HG03280 (cell line): ENCODE data around the gene HSPB2.
A peak's percentile ranks its signal among the peaks of the same experiment; 100 is the strongest.
"Not testable (repeated sequence)": the region's sequence is repeated elsewhere in the genome, so short reads cannot be mapped to it uniquely, and the experiment has no call there.

Source experiments
- ATAC-seq: cut with Tn5 transposase; IDR thresholded peaks from one replicate; pipeline ENCODE4 v1.9.1; 2021; ENCODE audit warnings: mild to moderate bottlenecking, moderate library complexity; ENCODE audit not compliant: unreplicated experiment

Gene HSPB2

DNA sequence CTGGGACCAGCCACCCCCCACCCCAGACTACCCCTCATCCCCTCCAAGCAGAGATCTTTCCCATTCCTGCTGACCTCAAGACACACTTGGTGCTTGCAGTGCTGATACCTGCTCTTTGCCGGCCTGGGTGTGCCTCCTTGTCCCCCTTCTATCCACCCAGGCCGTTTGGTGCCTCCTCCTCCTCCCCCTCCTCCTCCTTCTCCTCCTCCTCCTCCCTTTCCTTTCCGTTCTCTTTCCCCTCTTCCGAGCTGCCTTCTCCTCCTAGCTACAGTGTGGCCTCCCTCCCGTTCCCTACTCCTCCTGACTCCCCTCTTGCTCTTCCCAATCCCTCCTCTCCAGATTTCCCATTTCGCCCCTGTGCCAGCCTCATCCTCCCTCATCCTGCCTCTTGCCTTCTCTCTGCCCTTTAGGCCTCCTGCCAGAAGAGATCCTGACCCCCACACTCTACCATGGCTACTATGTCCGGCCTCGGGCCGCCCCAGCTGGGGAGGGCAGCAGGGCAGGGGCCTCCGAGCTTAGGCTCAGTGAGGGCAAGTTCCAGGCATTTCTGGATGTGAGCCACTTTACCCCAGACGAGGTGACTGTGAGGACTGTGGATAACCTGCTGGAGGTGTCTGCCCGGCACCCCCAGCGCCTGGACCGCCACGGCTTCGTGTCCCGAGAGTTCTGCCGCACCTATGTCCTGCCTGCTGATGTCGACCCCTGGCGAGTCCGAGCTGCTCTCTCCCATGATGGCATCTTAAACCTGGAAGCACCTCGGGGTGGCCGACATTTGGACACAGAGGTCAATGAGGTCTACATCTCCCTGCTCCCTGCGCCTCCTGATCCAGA, 712 bp downstream of the HSPB2 start:
- ATAC-seq: no peak

DNA sequence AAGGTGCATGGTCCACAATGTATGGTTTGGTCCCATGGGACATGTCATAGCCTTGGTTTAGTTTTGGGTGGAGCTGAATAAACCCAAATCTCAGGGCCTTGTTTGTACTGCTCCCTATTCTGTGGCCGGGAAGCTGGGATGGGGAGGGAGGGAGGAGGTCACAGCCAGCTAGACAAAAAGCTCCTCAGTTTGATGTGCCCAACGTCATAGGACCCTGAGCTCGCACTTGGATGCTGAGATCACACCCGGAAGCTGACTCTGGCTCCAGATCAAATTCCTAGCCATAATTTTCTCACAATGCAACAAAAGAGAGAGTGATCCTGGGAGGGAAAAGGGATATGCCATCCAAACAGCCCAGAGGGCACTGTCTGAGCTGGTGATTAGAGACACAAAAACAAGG, 1.5 kb downstream of the HSPB2 start:
- ATAC-seq: no peak

DNA sequence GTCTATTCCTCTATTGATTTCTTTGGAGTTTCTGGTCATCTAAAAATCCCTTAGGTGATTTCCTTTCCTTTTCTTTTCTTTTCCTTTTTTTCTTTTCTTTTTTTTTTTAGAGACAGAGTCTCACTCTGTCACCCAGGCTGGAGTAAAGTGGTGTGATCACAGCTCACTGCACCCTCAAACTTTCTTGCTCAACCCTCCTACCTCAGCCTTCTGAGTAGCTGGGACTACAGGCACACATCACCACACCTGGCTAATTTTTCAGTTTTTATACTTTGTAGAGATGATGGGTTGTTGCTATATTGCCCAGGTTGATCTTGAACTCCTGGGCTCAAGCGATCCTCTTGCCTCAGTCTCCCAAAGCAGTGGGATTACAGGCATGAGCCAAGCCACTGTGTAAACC, 4.2 kb downstream of the HSPB2 start:
- no peak for ATAC-seq

DNA sequence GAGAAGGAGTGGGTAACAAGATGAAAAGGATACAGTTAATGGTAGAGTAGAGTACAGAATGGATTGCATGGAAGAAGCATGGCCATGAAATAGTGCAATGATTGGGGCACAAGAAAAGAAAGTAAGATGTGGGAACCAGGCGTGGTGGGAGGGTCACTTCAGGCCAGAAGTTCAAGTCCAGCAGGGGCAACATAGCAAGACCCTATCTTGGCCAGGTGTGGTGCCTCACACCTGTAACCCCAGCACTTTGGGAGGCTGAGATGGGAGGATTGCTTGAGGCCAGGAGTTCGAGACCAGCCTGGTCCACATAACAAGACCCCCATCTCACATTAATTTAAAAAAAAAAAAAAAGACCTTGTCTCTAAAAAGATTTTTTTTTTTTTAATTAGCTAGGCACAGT, 4.8 kb downstream of the HSPB2 start:
- ATAC-seq: no peak

DNA sequence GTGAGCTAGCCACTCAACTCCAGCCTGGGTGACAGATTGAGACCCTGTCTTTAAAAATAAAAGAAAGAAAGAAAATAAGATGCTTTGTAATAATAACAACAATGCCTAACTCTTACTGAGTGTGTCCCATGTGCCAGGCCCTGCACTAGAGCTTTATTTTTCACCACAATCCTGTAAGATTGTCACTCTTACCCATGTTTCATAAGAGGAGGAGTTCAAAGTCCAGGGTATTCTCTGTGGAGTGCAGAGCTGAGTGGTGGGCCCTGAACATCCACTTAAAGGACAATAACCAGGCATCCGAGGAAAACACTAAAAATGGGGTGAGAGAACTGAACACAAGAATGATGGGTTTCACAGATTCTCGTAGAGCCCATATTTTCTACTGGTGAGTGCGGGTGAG, 5.3 kb downstream of the HSPB2 start:
- no peak for ATAC-seq

DNA sequence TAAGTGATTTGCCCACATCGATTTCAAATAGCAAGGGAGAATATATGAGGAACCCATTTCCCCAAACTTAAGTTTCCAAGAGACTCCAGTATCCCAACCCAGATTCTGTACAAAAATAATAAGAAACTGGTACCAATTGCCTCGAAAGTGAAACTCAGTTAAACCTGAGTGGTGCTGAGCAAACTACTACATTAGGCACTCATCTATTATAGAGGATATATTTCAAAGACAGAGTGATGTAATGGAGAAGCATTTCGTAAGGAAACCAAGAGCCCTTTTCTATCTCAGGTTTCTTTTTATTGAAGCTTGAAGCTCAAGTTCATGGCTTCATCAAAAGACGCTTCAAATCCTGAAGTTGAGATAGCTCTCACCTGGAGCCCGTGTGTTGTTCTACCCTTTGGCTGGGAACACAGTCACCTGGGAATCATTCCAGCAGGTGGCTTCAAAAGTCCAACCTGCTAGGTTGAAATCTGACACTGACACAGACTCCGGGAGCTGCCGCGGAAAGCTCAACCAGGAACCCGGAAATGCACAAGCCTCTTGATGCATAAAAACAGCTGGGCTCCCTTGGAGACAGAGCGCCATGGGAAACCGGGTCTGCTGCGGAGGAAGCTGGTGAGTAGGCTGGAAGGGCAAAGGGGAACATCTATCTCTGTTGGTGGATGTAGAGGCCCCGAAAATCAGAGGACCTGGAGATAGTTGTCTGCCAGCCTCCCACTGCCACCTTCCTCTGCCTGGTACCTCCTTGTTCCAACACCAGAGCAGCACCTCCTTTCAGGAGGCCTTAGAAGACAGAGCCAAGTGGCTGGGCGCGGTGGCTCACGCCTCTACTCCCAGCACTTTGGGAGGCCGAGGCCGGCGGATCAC, 6.1 kb downstream of the HSPB2 start, which contains the start of gene C11orf52:
Gene C11orf52 (plus strand): TSS at position 524 of the 867 bp plus-strand sequence. CDS start 60 bp downstream, at position 584.
- no peak for ATAC-seq

DNA sequence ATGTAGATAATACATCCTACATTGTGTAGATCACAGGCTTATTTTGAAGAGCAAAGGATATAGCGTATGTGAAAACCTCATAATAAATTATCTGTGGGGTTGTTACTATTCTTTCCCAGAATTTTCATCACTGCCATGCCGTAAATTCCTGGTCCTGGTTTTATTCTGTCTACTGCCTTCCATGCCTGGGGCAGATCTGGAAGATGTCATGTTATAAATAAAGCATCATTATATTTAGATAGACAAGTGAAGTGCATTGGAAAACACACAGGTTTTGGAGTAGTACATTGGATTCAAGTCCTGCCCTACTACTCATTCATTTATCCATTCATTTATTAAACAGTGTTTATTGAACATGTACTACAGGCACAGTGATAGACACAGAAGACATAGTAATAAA, 8.4 kb downstream of the HSPB2 start:
- no peak for ATAC-seq

DNA sequence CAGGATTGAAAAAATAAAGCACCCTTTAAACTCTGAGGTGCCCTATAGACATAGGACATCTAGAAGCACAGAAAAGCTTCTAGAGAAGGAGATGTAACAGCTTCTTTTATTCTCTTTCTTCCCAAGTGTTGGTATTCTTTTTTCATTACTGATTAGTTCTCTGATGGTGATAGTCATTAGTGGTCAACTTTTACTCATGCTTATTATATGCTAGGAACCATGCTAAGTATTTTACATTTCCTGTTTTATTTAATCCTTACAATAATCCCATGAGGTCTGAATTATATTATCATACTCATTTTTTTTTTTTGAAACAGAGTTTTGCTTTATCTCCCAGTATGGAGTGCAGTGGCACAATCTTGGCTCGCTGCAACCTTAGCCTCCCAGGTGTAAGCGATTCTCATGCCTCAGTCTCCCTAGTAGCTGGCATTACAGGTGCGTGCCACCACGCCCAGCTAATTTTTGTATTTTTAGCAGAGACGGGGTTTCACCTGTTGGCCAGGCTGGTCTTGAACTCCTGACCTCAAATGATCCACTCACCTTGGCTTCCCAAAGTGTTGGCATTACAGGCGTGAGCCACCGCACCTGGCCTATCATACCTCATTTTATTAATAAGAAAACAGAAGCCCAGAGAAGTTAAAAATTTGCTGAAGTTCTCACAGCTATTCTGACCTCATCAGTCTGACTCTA, 9.2 kb downstream of the HSPB2 start:
- ATAC-seq: no peak

DNA sequence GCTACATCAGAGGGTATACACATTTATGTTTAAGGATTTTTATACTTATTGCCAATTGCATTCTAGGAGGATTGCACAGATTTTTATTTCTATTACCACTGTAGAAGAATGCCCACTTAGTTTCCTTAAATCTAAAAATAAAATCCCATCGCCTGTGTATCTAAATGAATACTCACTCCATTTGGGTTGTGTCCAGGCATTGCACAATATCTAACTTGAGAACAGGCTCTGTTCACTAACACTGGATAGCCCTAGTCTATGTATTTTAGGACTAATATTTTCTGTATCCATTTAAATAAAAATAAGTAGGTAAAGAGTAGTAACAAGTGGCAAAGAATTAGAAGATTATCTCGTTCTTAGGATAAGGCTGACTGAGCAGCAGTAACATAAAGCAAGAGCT, 10.3 kb downstream of the HSPB2 start:
- no peak for ATAC-seq

DNA sequence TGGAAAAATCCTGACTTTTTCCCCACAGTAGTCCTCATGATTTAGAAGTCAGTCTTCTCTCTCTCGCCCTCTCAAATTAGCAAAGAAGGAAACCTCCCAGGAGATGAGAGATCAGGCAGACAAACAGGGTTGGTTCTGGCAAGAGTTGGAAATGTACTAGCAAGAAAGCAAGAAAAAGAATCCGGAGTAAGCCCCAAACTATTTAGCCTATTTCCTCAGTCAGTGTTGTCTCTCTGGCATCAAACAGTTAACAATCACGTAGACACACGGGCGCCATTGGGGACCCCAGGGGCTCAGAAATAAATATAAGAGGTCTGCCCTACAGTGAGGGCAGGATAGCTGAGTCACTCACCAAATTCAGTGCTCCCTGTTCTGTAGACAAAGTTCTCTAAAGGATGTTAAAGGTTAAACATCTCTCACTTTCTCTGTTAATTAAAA, 10.8 kb downstream of the HSPB2 start:
- no peak for ATAC-seq

DNA sequence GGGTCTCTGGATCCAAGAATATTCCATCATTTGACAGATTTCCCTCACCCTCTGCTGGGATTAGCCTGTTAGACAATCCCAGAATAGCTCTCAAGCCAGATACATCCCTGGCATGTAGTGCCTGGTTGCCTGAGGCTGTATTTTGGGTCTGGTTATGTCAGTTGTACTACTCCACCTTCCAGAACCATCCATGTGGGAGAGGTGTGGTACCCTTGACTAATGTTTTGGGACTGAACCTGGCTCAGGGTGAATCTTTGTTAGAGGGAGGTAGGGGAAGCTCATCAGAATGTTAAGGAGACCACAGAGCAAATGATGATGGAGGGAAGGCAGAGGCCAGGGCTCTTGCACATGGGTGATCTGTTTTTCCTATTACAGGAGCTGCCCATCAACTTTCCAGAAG, 11.4 kb downstream of the HSPB2 start:
- no peak for ATAC-seq

DNA sequence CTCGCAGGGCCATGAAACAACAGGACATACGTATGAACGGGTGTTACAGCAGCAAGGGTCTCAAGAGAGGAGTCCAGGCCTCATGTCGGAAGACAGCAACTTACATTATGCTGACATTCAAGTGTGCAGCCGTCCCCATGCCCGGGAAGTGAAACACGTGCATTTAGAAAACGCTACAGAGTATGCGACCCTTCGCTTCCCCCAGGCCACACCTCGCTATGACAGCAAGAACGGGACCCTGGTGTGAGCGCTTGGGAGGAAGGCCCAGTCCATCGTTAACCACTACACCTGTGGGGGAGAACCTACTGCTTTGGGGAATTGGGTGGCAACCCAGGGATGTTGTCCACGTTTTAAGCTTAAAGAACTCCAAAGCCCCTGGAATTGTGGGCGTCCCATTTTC, 13.4 kb downstream of the HSPB2 start:
- ATAC-seq: no peak

DNA sequence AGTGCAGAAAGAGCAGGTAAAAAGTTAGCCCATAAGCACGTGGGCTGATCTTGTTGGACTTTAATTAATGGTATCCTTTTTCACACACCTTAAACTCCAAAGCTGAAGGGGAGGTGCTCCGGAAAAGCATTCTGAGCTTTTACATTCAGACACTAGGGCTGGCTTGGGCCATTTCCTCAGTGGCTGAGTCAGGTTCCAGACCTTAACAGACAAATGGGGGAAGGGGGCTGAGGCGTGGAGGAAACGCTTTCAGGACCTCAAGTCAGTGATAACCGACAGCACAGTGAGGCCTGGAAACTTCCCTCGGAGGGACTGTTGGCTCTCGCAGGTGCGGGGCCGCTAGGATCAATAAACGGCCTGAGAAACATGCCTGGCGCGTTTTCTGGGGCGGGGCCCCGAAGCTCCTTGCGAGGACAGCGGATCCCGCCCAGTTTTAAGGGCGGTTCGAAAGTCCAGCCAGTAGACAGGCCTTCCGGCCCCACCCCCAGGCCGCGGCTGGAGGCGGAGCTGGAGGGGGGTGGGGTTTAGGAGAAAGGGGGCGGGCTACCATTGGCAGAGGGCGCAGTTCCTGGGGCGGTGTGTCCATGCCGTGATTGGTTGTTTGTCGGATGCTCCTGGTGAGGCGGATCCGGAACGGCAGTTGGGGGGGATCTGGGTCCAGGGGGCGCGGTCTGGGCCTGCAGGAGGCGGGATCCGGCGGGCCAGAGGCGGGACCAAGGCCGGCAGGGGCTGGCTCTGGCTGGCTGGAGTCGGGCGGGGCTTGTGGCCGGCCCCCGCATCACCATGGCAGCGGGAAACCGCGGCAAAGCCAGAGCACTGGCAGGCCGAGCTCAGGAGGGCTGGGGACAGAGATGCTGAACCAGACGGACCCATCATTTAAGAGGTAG, 14.2 kb downstream of the HSPB2 start:
- peak; percentile 92 for ATAC-seq

DNA sequence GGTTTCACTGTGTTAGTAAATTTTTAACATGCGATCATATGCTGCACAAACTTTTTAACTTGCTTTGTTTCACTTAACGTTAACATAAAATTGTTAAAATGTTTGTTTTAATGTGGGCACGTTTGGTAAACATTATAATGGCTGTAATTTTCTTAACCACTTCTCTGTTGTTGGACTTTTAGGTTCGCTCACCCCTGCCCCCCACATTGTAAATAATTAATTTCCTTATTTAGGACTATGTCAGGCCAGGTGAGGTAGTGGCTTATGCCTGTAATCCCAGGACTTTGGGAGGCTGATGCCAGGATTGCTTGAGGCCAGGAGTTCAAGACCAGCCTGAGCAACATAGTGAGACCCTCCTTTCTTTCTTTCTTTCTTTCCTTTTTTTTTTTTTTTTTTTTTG, 17.9 kb downstream of the HSPB2 start:
- ATAC-seq: no peak

DNA sequence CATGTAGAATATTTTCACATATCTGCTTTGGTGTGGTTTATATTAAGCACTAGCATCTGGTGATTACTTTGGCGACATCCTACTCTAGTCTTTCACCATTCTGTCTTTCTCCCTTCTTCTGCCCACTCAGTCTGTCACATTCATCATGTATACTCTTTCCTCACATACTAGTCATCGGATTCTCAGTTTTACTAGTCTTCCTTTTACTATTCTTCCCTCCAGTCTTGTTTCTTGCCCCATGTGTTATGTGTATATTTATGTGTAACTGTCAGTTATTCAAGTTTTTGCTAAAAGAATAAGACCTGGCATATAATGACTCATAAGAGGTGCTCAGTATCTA, 20.0 kb downstream of the HSPB2 start:
- no peak for ATAC-seq

DNA sequence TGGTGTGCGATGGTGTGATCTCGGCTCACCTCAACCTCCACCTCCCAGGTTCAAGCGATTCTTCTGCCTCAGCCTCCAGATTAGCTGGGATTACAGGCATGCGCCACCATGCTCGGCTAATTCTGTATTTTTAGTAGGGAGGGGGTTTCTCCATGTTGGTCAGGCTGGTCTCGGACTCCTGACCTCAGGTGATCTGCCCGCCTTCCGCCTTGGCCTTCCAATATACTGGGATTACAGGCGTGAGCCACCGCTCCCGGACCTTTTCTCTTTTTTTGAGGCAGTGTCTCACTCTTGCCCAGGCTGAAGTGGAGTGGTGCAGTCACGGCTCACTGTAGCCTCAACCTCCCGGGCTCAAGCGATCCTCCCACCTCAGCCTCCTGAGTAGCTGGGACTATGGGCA, 20.6 kb downstream of the HSPB2 start:
- not testable (repeated sequence) for ATAC-seq

DNA sequence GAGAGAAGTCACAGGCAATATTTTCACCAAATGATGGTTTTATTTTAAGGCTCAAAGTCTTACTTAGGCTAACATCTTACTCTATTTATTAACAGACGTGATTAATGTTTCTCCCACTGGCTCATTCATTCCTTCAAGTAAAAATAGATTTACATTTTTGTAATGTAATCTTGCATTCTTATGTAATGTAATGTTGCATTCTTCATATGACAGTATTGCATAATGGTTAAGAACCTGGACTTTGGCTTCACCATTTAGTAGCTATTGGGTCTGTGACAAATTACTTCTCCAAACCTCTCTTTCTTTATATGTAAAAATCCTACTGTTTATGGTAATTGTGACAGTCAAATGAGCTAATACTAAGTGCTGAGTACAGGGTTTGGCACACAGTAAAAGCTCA, 21.3 kb downstream of the HSPB2 start:
- ATAC-seq: no peak

DNA sequence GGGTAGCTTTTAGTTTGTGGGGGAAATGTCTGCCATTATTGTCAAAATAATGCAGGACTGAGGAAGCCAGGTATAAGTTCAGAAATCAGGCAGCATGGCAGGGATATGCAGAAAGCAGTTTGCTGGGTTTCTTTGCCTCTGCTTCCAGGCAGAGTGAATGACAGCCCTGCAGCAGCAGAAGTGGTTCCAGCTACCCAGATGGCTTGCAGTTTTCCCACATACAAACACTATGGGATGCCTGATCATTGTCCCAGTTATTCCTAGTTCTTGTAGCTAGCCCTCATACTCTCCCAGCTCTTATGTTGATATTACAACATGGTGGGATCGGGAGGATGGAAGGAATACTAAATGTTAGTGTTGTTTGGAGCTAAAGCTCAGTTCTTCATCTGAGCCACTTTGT, 21.8 kb downstream of the HSPB2 start:
- no peak for ATAC-seq

DNA sequence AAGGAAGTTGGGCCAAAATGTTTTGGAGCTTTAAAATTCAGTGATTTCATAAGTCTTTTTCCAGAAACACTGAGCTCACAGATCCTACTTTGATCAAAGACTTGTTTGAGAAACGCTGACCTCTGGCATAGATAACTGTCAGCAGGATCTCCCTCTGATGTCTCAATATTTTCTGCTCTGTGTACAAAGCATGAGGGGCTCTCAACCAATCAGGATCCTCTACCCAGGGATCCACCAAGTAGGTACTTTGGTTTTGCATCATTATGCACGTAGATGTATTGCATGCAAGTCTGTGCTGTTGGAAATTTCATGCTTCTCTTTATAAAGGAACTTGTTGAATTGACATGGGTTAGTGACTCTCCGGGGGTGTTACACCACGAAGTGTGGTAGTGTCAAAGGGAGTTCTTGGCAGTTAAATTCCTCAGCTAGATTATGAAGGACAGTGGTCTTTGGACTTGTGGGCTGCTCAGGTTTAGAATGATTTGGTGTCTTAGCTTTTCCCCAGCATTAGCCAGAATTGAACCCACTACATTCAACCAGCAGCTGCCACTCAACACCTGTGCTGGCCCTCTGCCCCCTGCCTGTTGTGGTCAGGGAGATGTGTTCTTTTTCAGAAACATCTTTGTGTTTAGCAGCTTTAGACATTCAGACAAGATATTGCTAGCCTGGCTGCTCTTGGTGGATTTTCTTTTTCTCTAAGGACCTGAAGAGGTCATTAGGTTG, 22.9 kb downstream of the HSPB2 start:
- no peak for ATAC-seq

DNA sequence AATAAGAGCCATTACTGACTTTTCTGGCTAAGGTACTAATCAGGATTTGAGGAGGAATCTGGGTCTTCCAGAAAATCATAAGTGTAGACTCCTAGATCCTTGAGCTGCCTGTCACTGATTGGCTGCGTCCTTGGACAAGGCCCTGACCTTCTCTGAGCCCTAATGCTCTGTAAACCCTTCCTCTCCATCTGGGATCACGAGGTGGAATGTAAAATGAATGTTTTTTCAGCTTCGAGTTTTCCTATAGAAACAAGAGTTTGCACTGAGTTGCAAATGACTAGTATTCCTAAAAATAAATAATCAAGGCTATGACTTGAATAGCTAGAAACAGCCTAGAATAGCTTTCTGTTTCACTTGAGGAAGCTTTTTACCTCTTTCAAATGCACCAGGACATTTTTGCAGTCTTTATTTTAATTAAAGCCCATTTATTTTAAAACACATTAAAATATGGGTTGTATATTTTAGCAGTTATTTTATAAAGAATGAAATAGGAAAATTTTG, 23.6 kb downstream of the HSPB2 start:
- ATAC-seq: no peak
